ENCODE data around the gene NEB.

The NEB gene

DNA sequence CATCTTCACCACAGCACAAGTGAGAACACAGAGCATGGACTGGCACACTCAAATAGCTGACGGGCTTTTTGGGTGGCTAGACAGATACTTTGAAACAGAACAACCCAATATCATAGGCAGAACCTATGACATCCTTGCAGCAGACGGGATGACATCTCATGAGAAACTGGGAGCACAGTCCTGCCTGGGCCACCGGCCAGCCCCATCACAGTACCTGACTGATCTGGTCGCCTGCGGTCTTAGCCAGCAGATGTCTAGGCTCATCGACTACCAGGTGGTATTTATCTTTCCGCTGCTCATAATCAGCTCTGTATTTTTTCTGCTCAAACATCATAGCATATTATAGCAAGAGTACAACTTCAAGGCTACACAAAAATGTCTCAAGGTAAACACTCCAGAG, 200.3 kb downstream of the NEB start:
- no peak for DNase-seq

- DNase-seq = no peak
Measured at GRCh38 chr2:151533127-151533526, 201.1 kb downstream of the NEB start.

- DNase-seq = no peak
Measured at GRCh38 chr2:151526572-151527090, 207.6 kb downstream of the NEB start.

- no peak for DNase-seq
Measured at GRCh38 chr2:151525821-151526373, 208.4 kb downstream of the NEB start.

- no peak for DNase-seq
Measured at GRCh38 chr2:151523850-151524249, 210.4 kb downstream of the NEB start.

DNA sequence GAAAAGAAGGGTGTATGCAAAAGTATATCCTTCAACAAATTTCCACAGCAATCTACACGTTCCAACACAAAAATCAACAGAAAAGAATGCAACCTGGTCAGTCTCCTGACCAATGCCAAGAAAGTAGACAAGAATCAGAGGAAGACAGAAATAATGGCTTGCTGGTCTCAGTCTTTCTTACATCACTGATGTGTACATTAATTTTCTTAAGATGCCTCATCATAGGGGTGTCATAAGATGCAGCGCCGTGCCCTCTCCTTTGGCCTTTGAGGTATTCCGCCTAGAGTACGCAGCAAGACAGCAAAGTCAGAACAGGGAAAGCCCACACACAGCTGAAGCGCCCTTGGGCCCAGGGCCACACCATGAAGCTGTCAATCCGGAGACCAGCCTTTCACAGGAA, 211.7 kb downstream of the NEB start:
- DNase-seq = no peak

GRCh38 chr2:151520976-151521375, 213.3 kb downstream of the NEB start:
- DNase-seq = no peak

GRCh38 chr2:151518802-151519201, 215.5 kb downstream of the NEB start:
- DNase-seq = no peak

- DNase-seq = no peak
Measured at GRCh38 chr2:151508519-151508918, 225.8 kb downstream of the NEB start.

GRCh38 chr2:151506170-151506569, 228.1 kb downstream of the NEB start:
- no peak for DNase-seq

DNA sequence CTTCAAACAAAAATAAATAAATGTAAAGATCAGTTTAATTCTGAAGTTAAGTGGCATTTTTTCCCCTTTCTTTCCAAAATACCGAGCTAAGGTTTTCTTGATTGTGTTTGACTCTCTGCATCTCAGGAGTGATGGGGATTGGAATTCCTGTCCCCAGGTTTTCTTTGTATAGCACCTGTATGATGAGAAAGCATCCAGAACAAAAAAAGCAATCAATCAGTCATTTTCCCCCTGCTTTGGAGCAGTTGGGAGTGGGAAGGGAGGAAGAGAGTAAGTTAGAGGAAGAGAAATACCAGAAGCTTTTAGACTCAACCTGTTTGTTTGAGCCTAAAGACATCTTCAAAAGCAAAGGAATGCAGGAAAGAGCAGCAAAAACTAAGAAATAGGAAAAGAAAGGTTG, 236.1 kb downstream of the NEB start:
- DNase-seq = no peak

- DNase-seq = no peak
Measured at GRCh38 chr2:151491496-151491895, 242.8 kb downstream of the NEB start.

- DNase-seq = no peak
Measured at GRCh38 chr2:151490276-151490675, 244.0 kb downstream of the NEB start.

- no peak for DNase-seq
Measured at GRCh38 chr2:151486053-151486452, 248.2 kb downstream of the NEB start.

- no peak for DNase-seq
Measured at GRCh38 chr2:151484100-151484499, 250.2 kb downstream of the NEB start.

DNA sequence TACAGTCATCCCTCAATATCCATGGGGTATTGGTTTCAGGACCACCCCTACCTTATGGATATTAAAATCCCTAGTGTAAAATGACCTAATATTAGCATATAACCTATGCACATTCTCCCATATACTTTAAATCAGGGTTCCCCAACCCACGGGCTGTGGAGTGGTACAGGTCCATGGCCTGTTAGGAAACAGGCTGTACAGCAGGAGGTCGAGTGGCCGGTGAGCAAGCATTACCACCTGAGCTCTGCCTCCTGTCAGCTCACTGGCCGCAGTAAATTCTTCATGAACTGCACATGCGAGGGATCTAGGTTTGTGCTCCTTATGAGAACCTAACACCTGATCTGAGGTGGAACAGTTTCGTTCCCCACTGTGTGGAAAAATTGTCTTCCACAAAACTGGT, 250.7 kb downstream of the NEB start:
- no peak for DNase-seq

DNA sequence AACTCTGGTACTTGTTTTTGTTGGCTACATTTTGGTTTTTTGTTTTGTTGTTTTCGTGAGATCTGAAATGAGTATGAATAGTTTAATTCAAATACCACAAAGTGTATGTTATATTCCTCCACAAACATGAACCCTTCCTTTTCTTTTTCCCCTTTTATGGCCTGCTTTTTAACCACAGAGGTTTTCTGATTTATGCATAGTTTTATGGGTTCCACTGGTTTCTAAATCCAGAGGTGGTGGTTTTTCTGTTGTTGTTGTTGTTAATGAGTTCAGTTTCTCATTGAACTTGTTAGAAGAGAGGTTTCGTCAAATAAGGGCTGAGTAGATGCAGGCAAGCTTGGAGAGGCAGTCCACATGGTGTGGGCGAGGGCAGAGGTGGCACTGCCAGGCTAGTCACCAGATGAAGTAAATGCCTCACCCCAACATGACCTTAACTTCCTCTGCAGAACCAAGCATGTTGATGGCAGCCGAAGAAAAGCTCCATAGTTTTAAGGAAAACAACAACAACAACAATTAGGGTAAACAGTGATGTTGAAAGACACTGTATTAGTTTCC, 252.0 kb downstream of the NEB start:
- no peak for DNase-seq

DNA sequence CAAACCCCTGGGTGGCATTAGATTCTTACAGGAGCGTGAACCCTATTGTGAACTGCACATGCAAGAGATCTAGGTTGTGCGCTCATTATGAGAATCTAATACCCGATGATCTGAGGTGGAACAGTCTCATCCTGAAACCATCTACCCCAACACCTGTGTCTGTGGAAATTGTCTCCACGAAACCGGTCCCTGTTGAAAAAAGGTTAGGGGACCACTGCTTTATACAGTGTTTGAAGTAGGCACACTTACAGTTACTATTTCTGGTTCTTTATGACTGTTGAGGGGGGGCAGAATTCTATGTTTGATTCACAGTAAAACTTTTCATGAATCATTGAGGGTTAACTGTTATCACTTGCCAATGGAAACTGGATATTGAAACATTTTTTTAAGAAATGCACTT, 252.5 kb downstream of the NEB start:
- DNase-seq = no peak

GRCh38 chr2:151478011-151478410, 256.3 kb downstream of the NEB start:
- no peak for DNase-seq

GRCh38 chr2:151476287-151476686, 258.0 kb downstream of the NEB start:
- DNase-seq = no peak

DNA sequence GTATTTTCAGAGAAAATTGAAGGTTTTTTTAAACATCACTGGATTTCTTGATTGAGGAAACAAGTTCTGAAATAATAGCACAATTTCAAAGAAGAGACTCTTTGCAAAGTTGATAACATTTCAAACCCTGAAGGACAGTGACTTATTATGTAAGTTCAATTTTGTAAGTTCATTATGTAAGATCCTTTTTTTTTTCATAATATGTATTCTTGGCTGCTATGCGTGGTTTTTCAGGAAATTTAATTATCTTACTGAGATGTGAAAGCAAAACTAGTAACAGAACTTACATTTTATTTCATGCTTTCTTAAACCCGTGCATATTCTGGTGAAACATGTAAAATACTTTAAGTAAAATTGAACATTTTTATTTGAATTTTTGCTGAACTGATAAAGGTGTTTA, 259.2 kb downstream of the NEB start:
- no peak for DNase-seq

DNA sequence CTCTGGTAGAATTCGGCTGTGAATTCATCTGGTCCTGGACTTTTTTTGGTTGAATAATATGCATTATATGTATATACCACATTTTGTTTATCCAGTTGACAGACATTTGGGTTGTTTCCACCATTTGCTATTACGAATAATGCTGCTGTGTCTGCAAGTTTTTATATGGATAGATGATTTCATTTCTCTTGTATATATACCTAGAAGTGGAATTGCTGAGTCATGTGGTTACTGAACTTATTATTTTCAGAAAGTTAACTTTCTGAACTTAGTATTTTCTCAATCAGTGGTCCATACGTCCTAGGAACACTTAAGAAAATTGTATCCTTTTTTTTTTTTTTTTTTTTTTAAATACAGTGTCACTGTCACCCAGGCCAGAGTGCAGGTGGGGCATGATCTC, 261.3 kb downstream of the NEB start:
- no peak for DNase-seq

GRCh38 chr2:151470556-151470955, 263.7 kb downstream of the NEB start:
- DNase-seq = no peak

DNA sequence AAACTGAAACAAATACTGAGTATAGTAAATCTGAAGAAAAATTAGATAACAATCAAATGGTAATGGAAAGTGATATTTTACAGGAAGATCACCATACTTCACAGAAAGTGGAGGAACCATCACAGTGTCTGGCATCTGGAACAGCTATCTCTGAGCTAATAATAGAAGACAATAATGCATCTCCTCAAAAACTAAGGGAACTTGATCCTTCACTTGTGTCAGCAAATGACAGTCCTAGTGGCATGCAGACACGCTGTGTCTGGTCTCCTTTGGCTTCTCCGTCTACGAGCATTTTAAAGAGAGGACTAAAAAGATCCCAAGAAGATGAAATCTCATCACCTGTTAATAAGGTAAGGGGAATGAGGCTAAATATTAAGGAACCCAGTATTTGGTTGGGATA, 268.5 kb downstream of the NEB start:
- no peak for DNase-seq

DNA sequence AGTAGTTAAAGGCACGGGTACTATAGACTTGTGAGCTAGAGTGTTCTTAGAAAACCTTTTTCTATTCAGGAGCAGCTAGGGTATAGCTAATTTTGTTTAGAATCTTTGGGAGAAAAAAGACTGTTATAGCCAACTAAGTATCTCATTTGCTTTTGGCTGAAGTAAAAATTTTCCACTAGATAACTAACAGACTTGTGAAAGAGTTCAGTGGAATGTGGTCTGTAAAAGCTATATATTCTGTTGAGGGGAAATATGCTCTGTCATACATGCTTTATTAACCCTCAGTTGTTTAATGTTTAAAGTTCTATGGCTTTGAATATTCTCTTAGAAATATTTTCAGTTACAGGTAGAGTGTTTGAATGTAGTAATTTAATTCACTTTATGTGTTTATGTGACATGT, 274.9 kb downstream of the NEB start:
- DNase-seq = no peak
